KOPT-K1 (cell line): Measurements from ENCODE around the gene IL34.

Experiments
- H3K27ac ChIP-seq: fragments of 200-600 bp; sonication (generic); 2 replicates; pipeline ENCODE4 v1.5.1; 2016; ENCODE audit warnings: antibody characterized with exemption, mild to moderate bottlenecking, low read depth, low read length; ENCODE audit not compliant: poor library complexity, severe bottlenecking
- H3K36me3 ChIP-seq: fragments of 200-600 bp; sonication (generic); 2 replicates; pipeline ENCODE4 v1.5.1; 2017; ENCODE audit warnings: antibody characterized with exemption, mild to moderate bottlenecking, low read length, moderate library complexity; ENCODE audit not compliant: insufficient read depth
- H3K9me3 ChIP-seq: fragments of 200-600 bp; sonication (generic); 2 replicates; pipeline ENCODE4 v1.5.1; 2017; ENCODE audit warnings: antibody characterized with exemption, low read length, mild to moderate bottlenecking; ENCODE audit not compliant: insufficient read depth, poor library complexity, severe bottlenecking

Gene IL34

DNA sequence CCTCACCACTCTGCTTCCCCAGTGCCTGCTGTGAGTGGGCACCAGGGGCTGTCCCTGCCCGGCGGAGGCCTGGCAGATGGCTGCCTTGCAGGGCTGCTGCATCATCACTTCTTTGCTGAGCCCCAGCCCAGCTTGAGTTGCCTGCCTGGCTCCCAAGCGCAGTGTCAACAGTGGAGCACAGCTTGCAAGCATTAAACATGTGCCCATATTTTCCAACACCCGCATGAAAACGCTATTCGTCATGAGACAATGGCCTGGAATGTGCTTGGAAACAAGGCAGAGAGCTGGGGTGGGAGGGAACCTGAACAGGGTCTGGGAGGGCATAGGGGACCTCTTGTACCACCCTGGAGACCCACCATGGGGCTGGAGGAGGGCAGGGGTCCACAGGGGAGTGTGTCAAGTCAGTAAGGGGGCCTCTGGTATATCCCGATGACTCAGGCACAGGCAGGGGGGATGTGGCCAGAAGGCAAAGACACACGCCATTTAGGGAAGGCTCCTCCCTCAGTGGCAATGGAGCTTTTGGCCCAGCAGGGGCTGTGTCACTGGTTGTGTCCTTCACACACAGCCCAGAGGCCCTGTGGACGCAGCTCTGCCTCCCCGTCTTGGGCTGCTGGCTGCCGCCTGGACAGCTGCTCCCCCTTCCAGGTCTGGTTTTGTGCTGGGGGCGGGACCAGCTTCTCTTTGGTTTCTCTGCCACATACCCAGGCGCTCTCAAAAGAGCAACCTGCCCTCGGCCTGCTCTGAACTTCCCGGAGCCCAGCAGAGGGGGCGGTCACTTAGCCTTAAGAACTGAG is 56.9 kb downstream of the IL34 start:
- no peaks in the 10 kb centered on the region for H3K9me3 ChIP-seq
- H3K27ac ChIP-seq = no peak overlapping the region
- peaks cover 13% of the 10 kb centered on the region; the same call in 1 of the 2 replicates for H3K36me3 ChIP-seq

DNA sequence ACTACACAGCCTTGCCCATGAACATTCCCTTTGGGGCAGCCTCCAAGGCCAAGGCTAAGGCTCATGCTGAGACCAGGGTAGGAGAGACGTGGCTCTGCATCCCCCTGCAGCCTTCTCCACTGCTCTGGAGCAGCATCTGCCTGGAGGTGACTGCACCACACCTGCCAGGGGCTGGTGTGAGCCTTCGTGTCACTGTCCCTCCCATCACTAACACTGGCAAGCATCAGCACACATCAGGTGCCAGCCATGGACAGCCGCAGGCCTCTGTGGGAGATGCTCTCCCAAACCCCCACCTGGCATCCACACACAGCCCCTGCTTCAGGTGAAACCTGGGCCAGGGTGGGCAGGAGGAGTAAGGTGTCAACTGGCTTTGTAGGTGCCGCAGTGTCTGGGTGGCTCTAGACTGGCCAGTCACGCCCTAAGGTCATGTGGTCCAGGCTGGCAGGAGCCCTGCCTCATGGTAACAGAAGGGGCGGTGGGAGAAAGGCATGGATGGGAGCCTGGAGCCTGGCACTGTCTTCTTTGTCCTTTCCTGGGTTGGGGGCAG is 57.5 kb downstream of the IL34 start:
- no peaks in the 10 kb centered on the region for H3K9me3 ChIP-seq
- peaks cover 7% of the 10 kb centered on the region; the same call in 1 of the 2 replicates for H3K36me3 ChIP-seq
- no peak overlapping the region for H3K27ac ChIP-seq

DNA sequence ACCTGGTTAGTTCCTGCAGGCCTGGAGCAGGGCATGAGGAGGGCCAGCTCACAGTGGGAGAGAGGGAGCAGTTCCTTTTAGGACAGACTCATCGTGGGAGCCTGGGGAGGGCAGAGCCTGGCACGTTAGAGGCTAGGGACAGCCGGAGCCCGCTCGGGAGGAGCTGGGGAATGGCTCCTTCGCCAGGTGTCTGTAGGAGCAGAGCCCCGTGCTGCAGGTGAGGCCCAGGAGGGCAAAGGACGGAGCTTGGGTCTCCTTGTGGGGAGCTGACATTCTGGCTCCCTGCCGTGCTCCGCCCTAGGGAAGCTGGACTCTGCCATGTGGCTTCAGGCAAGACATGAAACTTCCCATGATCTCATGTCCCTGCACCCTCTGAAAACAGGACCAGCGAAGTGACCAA is 58.2 kb downstream of the IL34 start:
- H3K9me3 ChIP-seq = no peaks in the 10 kb centered on the region
- peaks cover under 1% of the 10 kb centered on the region; the same call in 1 of the 2 replicates for H3K36me3 ChIP-seq
- no peak overlapping the region for H3K27ac ChIP-seq

DNA sequence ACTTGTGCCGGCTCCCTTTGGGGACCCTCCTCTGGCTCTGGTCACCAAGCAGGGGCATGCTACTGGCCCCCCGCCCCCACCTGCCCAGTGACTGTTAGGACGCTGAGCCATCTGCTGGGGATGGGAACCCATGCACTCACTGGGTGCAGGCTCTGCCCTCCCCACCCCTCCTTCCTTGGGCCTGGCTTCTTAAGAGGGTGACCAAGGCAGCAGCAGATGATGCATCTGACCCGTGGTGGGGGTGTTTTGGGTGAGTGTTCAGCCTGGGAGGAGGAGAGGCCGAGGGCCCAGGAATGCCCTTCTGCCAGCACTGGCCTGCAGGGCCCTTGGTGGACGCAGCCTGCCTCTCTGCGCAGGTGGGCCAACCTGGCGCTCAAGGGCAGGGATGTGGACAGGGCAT is 58.7 kb downstream of the IL34 start:
- no peaks in the 10 kb centered on the region; the same call in 1 of the 2 replicates for H3K36me3 ChIP-seq
- no peaks in the 10 kb centered on the region for H3K9me3 ChIP-seq
- no peak overlapping the region for H3K27ac ChIP-seq

DNA sequence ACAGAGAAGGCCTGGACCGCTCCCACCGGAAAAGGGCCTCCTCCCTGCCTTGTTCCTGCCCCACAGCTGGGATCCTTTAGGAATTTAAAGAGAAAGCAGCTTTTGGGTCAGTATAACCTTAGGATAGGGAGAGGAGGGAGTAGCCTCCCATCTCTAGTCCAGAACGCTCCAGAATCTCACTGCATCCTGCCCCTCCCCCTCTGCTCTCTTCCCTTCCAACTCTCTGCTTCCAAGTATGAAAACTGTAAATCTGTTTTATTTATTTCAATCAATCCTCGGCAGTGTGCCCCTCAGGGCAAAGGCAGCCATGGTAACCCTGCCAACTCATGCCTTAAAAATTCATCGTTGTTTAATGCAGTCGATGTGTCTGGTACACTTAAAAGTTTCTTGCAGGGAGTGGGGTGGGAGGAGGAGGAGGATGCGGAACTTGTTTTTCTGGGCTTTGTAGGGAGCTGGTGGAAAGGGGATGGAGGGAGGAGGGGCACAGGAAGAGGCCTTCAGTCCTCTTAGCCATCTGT is 60.6 kb downstream of the IL34 start:
- Histone ChIP-seq H3K36me3 (no peaks in the 10 kb centered on the region; the same call in 1 of the 2 replicates), H3K9me3 (no peaks in the 10 kb centered on the region), H3K27ac (no peak overlapping the region)

DNA sequence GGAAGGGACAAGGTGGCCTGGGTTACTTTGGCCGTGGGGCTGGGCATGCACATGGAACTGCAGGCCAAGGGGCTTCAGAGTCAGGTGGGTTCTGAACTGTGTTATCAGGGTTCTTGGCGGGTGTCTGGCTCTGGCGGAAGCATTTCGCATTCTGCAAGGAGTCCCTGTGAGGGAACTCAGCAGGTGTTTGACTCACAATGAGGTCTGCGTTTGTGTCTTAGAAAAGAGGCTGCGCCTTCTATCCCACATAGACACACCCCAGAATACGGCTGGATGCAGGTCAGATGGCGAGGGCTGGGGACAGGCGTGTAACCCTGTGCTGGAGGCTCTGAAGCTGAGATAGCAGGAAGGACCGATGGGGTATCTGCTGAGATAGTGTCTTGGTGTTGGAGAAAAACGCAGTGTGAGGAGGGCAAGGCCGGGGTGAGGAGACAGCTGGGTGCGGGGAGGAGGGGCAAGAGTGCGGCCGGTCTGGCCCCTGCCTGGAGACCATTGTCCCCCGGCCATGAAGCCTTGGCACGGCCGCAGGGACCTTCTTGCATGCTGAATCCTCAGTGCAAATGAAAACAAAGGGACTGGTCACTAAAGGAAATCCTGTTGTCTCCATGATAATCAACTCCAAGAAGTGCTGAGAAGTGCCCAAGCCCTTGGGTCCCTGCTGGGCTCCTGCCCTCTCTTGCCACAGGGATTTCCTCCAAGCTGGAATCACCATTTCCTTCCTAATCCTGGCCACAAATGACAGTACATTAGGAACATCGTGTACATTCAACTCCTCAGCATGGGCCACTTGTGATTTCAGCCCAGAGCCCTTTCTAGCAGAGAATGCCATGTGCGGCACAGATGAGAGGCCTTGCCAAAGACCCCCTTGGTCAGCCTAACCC is 62.2 kb downstream of the IL34 start:
- Histone ChIP-seq H3K36me3 (no peaks in the 10 kb centered on the region; the same call in 1 of the 2 replicates), H3K27ac (no peak overlapping the region), H3K9me3 (no peaks in the 10 kb centered on the region)

DNA sequence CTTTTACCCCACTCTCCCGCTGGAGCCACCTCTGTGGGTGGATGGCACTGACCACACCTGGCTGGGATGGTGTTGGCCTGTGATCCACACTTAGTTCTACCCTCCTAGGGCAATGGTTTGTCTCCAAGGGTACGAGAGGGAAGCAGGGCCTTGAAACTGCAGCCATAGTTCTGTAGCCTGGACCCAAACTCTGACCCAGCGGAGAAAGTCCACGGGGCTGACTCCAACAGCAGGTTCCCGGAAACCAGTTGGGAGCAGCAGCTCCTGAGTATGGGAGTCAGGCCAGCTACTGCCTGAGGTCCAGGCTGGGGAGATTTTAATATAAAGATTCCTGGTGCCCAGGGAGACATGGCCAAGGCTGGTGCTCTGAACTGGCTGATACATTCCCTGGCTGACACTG is 63.1 kb downstream of the IL34 start:
- no peaks in the 10 kb centered on the region; the same call in 1 of the 2 replicates for H3K36me3 ChIP-seq
- peak overlapping the region; percentile 43 for H3K27ac ChIP-seq
- H3K9me3 ChIP-seq = no peaks in the 10 kb centered on the region

DNA sequence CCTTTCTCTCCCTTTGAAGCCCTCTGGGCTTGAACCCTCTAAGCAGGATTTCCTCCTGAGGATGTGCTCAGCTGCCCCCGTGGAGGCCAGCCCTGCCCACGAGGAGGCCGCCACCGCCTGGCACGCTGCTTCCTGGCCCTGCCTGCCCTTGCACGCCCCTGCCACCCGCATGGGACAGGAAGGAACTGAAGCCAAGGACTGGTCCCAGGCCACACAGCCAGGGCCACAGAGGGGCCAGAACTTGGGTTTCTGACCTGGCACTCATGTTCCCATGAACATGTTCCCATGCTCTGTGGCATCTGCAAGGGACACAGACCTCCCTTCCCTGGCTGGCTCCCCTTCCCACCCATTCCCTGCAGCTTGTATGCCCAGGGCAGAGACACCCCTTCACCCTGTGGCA is 63.6 kb downstream of the IL34 start:
- peak overlapping the region; percentile 43 for H3K27ac ChIP-seq
- H3K36me3 ChIP-seq = no peaks in the 10 kb centered on the region; the same call in 1 of the 2 replicates
- H3K9me3 ChIP-seq = no peaks in the 10 kb centered on the region
